CD4-positive, alpha-beta T cell treated with Interleukin-17A for 4 hours (primary cell): Measurements from ENCODE around the gene ATOH7.
"Not testable (repeated sequence)": the region's sequence is repeated elsewhere in the genome, so short reads cannot be mapped to it uniquely, and the experiment has no call there.

ENCODE experiments used
- DNase-seq: peaks from one replicate; pipeline ENCODE4 v3.0.0-alpha.2; 2020; ENCODE audit warnings: mixed read lengths

Gene ATOH7

GRCh38 chr10:68235581-68235980 is 3.7 kb upstream of the ATOH7 start:
- DNase-seq: no peak

- DNase-seq: no peak
Measured at GRCh38 chr10:68235111-68235510, 3.2 kb upstream of the ATOH7 start.

GRCh38 chr10:68233046-68233445 is 1.1 kb upstream of the ATOH7 start:
- DNase-seq: no peak

GRCh38 chr10:68231106-68231816 is 652 bp downstream of the ATOH7 start:
- peak; percentile 7 for DNase-seq

- DNase-seq: no peak
Measured at GRCh38 chr10:68230268-68230667, 1.6 kb downstream of the ATOH7 start.

- DNase-seq: no peak
Measured at GRCh38 chr10:68224810-68225209, 7.1 kb downstream of the ATOH7 start.

- no peak for DNase-seq
Measured at GRCh38 chr10:68223535-68224165, 8.3 kb downstream of the ATOH7 start.

GRCh38 chr10:68222391-68222790 is 9.5 kb downstream of the ATOH7 start:
- DNase-seq: no peak

- DNase-seq: no peak
Measured at GRCh38 chr10:68221196-68221595, 10.7 kb downstream of the ATOH7 start.

GRCh38 chr10:68218786-68219185 is 13.1 kb downstream of the ATOH7 start:
- no peak for DNase-seq

- no peak for DNase-seq
Measured at GRCh38 chr10:68212721-68213352, 19.1 kb downstream of the ATOH7 start.

- DNase-seq: no peak
Measured at GRCh38 chr10:68211669-68212068, 20.2 kb downstream of the ATOH7 start.

GRCh38 chr10:68208424-68209042 is 23.4 kb downstream of the ATOH7 start:
- no peak for DNase-seq

- no peak for DNase-seq
Measured at GRCh38 chr10:68202960-68203353, 29.0 kb downstream of the ATOH7 start.

GRCh38 chr10:68196701-68197100 is 35.2 kb downstream of the ATOH7 start:
- no peak for DNase-seq

GRCh38 chr10:68195776-68196175 is 36.1 kb downstream of the ATOH7 start:
- DNase-seq: not testable (repeated sequence)

- no peak for DNase-seq
Measured at GRCh38 chr10:68194290-68194689, 37.6 kb downstream of the ATOH7 start.

GRCh38 chr10:68192113-68192512 is 39.8 kb downstream of the ATOH7 start:
- DNase-seq: no peak

- no peak for DNase-seq
Measured at GRCh38 chr10:68188835-68189234, 43.1 kb downstream of the ATOH7 start.

GRCh38 chr10:68185085-68185484 is 46.8 kb downstream of the ATOH7 start:
- DNase-seq: no peak

- DNase-seq: no peak
Measured at GRCh38 chr10:68184546-68184945, 47.4 kb downstream of the ATOH7 start.
